B cell (primary cell): ENCODE measurements around the gene ETS1. TPM values are rescaled to one million over a fixed set of nuclear protein-coding genes. Genes with fewer than 3 reads are reported as not detected.

Source experiments
- ATAC-seq: fragments of 200-7000 bp; cut with Tn5 transposase; one replicate; pipeline ENCODE4 v1.10.0; 2021; ENCODE audit warnings: low read depth, mild to moderate bottlenecking, moderate number of reproducible peaks, moderate library complexity
- CTCF ChIA-PET: fragments of 350-600 bp; sonication (Branson Sonifier 250); formaldehyde crosslinking; loops from one replicate; lab custom pipeline; 2021; ENCODE audit warnings: antibody characterized with exemption, inconsistent platforms; lab: Charles Lee
- POLR2A ChIA-PET: fragments of 350-600 bp; sonication (Branson Sonifier 250); formaldehyde crosslinking; loops from one replicate; lab custom pipeline; 2021; ENCODE audit warnings: antibody characterized with exemption; lab: Charles Lee
- DNase-seq: peaks from one replicate; pipeline ENCODE4 v3.0.0; 2013
- H2AFZ ChIP-seq: 2 replicates; pipeline ENCODE4 v1.6.1; 2012; ENCODE audit warnings: mild to moderate bottlenecking, low read depth, low read length; ENCODE audit not compliant: insufficient read depth, poor library complexity, severe bottlenecking
- H3K27ac ChIP-seq, 2 donors: 1 replicate in 1 of 2; 2 replicates in 1 of 2; pipeline ENCODE4 v1.5.1; 2012 to 2013; ENCODE audit warnings: low read length in 2 of 2, mild to moderate bottlenecking in 2 of 2, moderate library complexity in 1 of 2
- H3K27me3 ChIP-seq, 4 experiments: fragments of 200-600 bp in 1 of 4; sonication (generic) in 1 of 4; replicated peaks in 1 of 4; 1 replicate in 2 of 4; 2 replicates in 2 of 4; pipeline versions ENCODE4 v1.6.1 to v1.7.0; 2013 to 2016; ENCODE audit warnings: low read length in 3 of 4, mild to moderate bottlenecking in 2 of 4, mixed read lengths in 1 of 4, moderate library complexity in 1 of 4; ENCODE audit not compliant: insufficient read depth in 4 of 4, control insufficient read depth in 3 of 4; ENCODE audit errors: control extremely low read depth in 1 of 4
- H3K36me3 ChIP-seq, 2 experiments: replicated peaks in 1 of 2; 1 replicate in 1 of 2; 2 replicates in 1 of 2; pipeline versions ENCODE4 v1.6.1 to v1.7.1; 2013; ENCODE audit warnings: low read length in 1 of 2; ENCODE audit not compliant: insufficient read depth in 2 of 2, control insufficient read depth in 1 of 2; ENCODE audit errors: control extremely low read depth in 1 of 2, extremely low read depth in 1 of 2
- H3K4me1 ChIP-seq, 2 donors: fragments of 200-600 bp in 1 of 2; sonication (generic) in 1 of 2; 1 replicate in 1 of 2; 2 replicates in 1 of 2; pipeline versions ENCODE4 v1.5.1 to v1.6.1; 2013 to 2017; ENCODE audit warnings: low read length in 2 of 2; ENCODE audit not compliant: control insufficient read depth in 2 of 2, insufficient read depth in 2 of 2
- H3K4me2 ChIP-seq: replicated peaks from 2 replicates; pipeline ENCODE3; 2012; ENCODE audit warnings: mild to moderate bottlenecking, low read depth, low read length; ENCODE audit not compliant: poor library complexity, severe bottlenecking
- H3K4me3 ChIP-seq, 5 experiments: fragments of 200-600 bp in 1 of 5; sonication (generic) in 1 of 5; 1 replicate in 3 of 5; 2 replicates in 2 of 5; pipeline versions ENCODE4 v1.5.1 to v1.7.0; 2011 to 2016; ENCODE audit warnings: low read length in 4 of 5, mild to moderate bottlenecking in 4 of 5, low read depth in 2 of 5, control low read depth in 1 of 5, moderate library complexity in 1 of 5; ENCODE audit not compliant: insufficient read depth in 1 of 5; ENCODE audit errors: control extremely low read depth in 1 of 5, extremely low read depth in 1 of 5
- H3K79me2 ChIP-seq: fragments of 200-600 bp; sonication (generic); one replicate; pipeline ENCODE4 v1.6.0; 2016; ENCODE audit warnings: low read length; ENCODE audit not compliant: control insufficient read depth, insufficient read depth
- H3K9ac ChIP-seq: fragments of 200-600 bp; sonication (generic); 2 replicates; pipeline ENCODE4 v1.6.1; 2017; ENCODE audit warnings: mild to moderate bottlenecking, low read length, moderate library complexity
- H3K9me3 ChIP-seq, 3 donors: one replicate each; pipeline versions ENCODE4 v1.6.1 to v1.7.1; 2013; ENCODE audit warnings: low read length in 2 of 3; ENCODE audit not compliant: control insufficient read depth in 2 of 3, insufficient read depth in 1 of 3; ENCODE audit errors: control extremely low read depth in 1 of 3
- H4K20me1 ChIP-seq: 2 replicates; pipeline ENCODE4 v1.6.0; 2012; ENCODE audit warnings: mild to moderate bottlenecking, low read length; ENCODE audit not compliant: insufficient read depth, control insufficient read depth, poor library complexity, severe bottlenecking
- H3K27ac Mint-ChIP-seq: one replicate; pipeline ENCODE4 v1.8.0; 2021; ENCODE audit warnings: mixed read lengths
- H3K27me3 Mint-ChIP-seq: one replicate; pipeline ENCODE4 v1.8.0; 2021; ENCODE audit warnings: mixed read lengths
- H3K4me1 Mint-ChIP-seq: one replicate; pipeline ENCODE4 v1.8.0; 2021; ENCODE audit warnings: mixed read lengths
- H3K4me3 Mint-ChIP-seq: one replicate; pipeline ENCODE4 v1.8.0; 2021; ENCODE audit warnings: mixed read lengths
- H3K9me3 Mint-ChIP-seq: one replicate; pipeline ENCODE4 v1.8.0; 2022; ENCODE audit warnings: mixed read lengths; ENCODE audit not compliant: insufficient read depth
- CTCF ChIP-seq: fragments of 200-600 bp; IDR thresholded peaks from one replicate; pipeline ENCODE4 v1.8.0; 2022; ENCODE audit warnings: antibody characterized with exemption, mild to moderate bottlenecking
- EZH2 ChIP-seq: IDR thresholded peaks from 2 replicates; pipeline ENCODE4 v1.6.1; 2012; ENCODE audit warnings: borderline replicate concordance, low read depth, mild to moderate bottlenecking, moderate library complexity, low read length; ENCODE audit not compliant: insufficient read depth, poor library complexity, severe bottlenecking
- WGBS: methylation state at CpG from one replicate; pipeline ENCODE4 v1.1.5; 2013; ENCODE audit warnings: missing lambda C conversion rate; ENCODE audit not compliant: insufficient coverage; 5-methylcytosine and 5-hydroxymethylcytosine counted together
- intact Hi-C: fragments of 100-400 bp; cut with micrococcal nuclease; formaldehyde crosslinking; loops from one replicate; pipeline ENCODE4 v1.10.0; 2022
- polyA plus RNA-seq: library from polyadenylated mRNA; depleted of rRNA; stranded (reverse); fragments of >200 nt; gene quantifications from 2 replicates; pipeline ENCODE4 v1.2.3, GENCODE V29; 2012
- total RNA-seq, 2 donors: library from RNA; stranded (reverse); fragments of 120-200 nt in 1 of 2; gene quantifications; 1 replicate in 1 of 2; 2 replicates in 1 of 2; pipeline versions ENCODE4 v1.2.3 to v1.2.4, GENCODE V29; 2013 to 2022

Gene ETS1
- total and polyA plus RNA-seq, 2 donors (not counting 1 experiment from before 2014, with no cell fraction given), result 115 to 271 TPM

- Histone ChIP-seq H3K4me1 (peaks cover 98 to 99% of the 10 kb centered on the region in 2 donors), H3K4me3 (peak overlapping the region in 1 of 5 experiments; percentile 37), H2AFZ (no peak overlapping the region), H3K79me2 (peaks cover 81% of the 10 kb centered on the region), H3K27ac (peak overlapping the region; percentile 74 to 90), H3K36me3 (peaks cover 8 to 77% of the 10 kb centered on the region in 2 experiments), H3K27me3 (no peaks in the 10 kb centered on the region), H3K9me3 (no peaks in the 10 kb centered on the region), H3K4me2 (peak overlapping the region; percentile 65), H4K20me1 (peaks cover 11% of the 10 kb centered on the region), H3K9ac (peak overlapping the region; percentile 33)
- no peaks in the 10 kb centered on the region for H3K27me3 Mint-ChIP-seq
- peak overlapping the region; percentile 79 for H3K4me3 Mint-ChIP-seq
- H3K4me1 Mint-ChIP-seq, result peaks cover 98% of the 10 kb centered on the region
- no CpG with 5 or more reads among the region's 5 CpGs for WGBS
- H3K27ac Mint-ChIP-seq, result peak overlapping the region; percentile 96
- intact Hi-C loops, result loop anchor here (2.0 to 5.0 kb wide), 5 partner anchors 37 to 161 kb away; no protein-coding TSS in a partner anchor
- DNase-seq, result peak; percentile 52
- POLR2A ChIA-PET, result interaction anchor here (0.5 to 1.5 kb wide), 4 partner anchors 28 to 180 kb away, joined by 3 to 5 read pairs (median 4); no protein-coding TSS in a partner anchor
- H3K9me3 Mint-ChIP-seq, result no peaks in the 10 kb centered on the region
- CTCF ChIA-PET, result interaction anchor here (1.3 to 8.7 kb wide), 7 partner anchors 14 to 179 kb away, joined by 3 to 51 read pairs (median 12); no protein-coding TSS in a partner anchor
- TF ChIP-seq CTCF (no peak), EZH2 (no peak)
- no peak for ATAC-seq
These were observed 117.3 kb downstream of the ETS1 start for GRCh38 chr11:128470081-128470480.

GRCh38 chr11:128469220-128469619 lies 118.1 kb downstream of the ETS1 start:
- DNase-seq (peak; percentile 75), ATAC-seq (peak; percentile 53)
- Histone ChIP-seq H3K9ac (peak overlapping the region; percentile 33), H3K4me3 (peak overlapping the region in 2 of 5 experiments; percentile 9 to 37), H3K79me2 (peaks cover 81% of the 10 kb centered on the region), H4K20me1 (peaks cover 11% of the 10 kb centered on the region), H3K36me3 (peaks cover 5 to 77% of the 10 kb centered on the region in 2 experiments), H3K4me1 (peaks cover 98 to 99% of the 10 kb centered on the region in 2 donors), H3K9me3 (no peaks in the 10 kb centered on the region), H3K27ac (peak overlapping the region; percentile 74 to 90), H3K4me2 (peak overlapping the region; percentile 65), H2AFZ (no peak overlapping the region), H3K27me3 (no peaks in the 10 kb centered on the region)
- peak overlapping the region; percentile 96 for H3K27ac Mint-ChIP-seq
- no peaks in the 10 kb centered on the region for H3K9me3 Mint-ChIP-seq
- intact Hi-C loops, result loop anchor here (1.0 kb wide), 1 partner anchor 14 kb away; no protein-coding TSS in a partner anchor
- TF ChIP-seq EZH2, result no peak
- no peak for TF ChIP-seq CTCF
- CTCF ChIA-PET, result interaction anchor here (1.3 to 8.7 kb wide), 10 partner anchors 11 to 297 kb away, joined by 3 to 51 read pairs (median 8); no protein-coding TSS in a partner anchor
- POLR2A ChIA-PET, result interaction anchor here (1.4 to 1.5 kb wide), 3 partner anchors 29 to 179 kb away, joined by 3 to 5 read pairs (median 5); no protein-coding TSS in a partner anchor
- H3K4me3 Mint-ChIP-seq, result peak overlapping the region; percentile 79
- WGBS, result 4% methylated on average over 4 of the region's 4 CpGs
- H3K27me3 Mint-ChIP-seq, result no peaks in the 10 kb centered on the region
- peaks cover 98% of the 10 kb centered on the region for H3K4me1 Mint-ChIP-seq
